Liver (tissue), 9 donors: Measurements from ENCODE around the gene KIAA1217. TPM values are rescaled to one million over a fixed set of nuclear protein-coding genes. Genes with fewer than 3 reads are reported as not detected.
A peak's percentile ranks its signal among the peaks of the same experiment; 100 is the strongest.

ENCODE experiments used
- DNase-seq: peaks from one replicate; pipeline ENCODE4 v3.0.0-alpha.2; 2017; ENCODE audit warnings: low spot score
- H3K27ac ChIP-seq, 2 donors: one replicate each; pipeline ENCODE4 v1.7.0; 2013; ENCODE audit warnings: inconsistent platforms in 2 of 2, low read length in 2 of 2, control low read depth in 1 of 2, low read depth in 1 of 2, mild to moderate bottlenecking in 1 of 2
- H3K27me3 ChIP-seq, 4 donors: one replicate each; pipeline versions ENCODE4 v1.6.1 to v1.7.0; 2013; ENCODE audit warnings: low read length in 3 of 4, inconsistent platforms in 1 of 4, mild to moderate bottlenecking in 1 of 4, moderate library complexity in 1 of 4; ENCODE audit not compliant: control insufficient read depth in 4 of 4, insufficient read depth in 4 of 4
- H3K36me3 ChIP-seq, 4 donors: one replicate each; pipeline versions ENCODE4 v1.6.1 to v1.7.0; 2013; ENCODE audit warnings: low read length in 3 of 4, mild to moderate bottlenecking in 3 of 4, low read depth in 1 of 4, moderate library complexity in 1 of 4; ENCODE audit not compliant: control insufficient read depth in 4 of 4, insufficient read depth in 3 of 4
- H3K4me1 ChIP-seq, 4 donors: one replicate each; pipeline versions ENCODE4 v1.6.1 to v1.7.0; 2013; ENCODE audit warnings: low read length in 3 of 4, mild to moderate bottlenecking in 3 of 4, moderate library complexity in 1 of 4; ENCODE audit not compliant: control insufficient read depth in 4 of 4, insufficient read depth in 4 of 4
- H3K4me3 ChIP-seq, 3 donors: one replicate each; pipeline versions ENCODE4 v1.6.1 to v1.7.0; 2013; ENCODE audit warnings: low read length in 3 of 3, control low read depth in 1 of 3, low read depth in 1 of 3, mild to moderate bottlenecking in 1 of 3
- H3K9ac ChIP-seq, 2 donors: one replicate each; pipeline ENCODE4 v1.7.0; 2013; ENCODE audit warnings: low read length in 2 of 2, mild to moderate bottlenecking in 2 of 2, moderate library complexity in 2 of 2, control low read depth in 1 of 2, low read depth in 1 of 2
- H3K9me3 ChIP-seq, 4 donors: one replicate each; pipeline versions ENCODE4 v1.6.1 to v1.7.0; 2013; ENCODE audit warnings: low read length in 3 of 4; ENCODE audit not compliant: control insufficient read depth in 4 of 4
- FOXA2 ChIP-seq: IDR thresholded peaks from 2 replicates; pipeline ENCODE4 v1.6.1; 2016; ENCODE audit warnings: antibody characterized with exemption
- HNF4A ChIP-seq, 2 donors: conservative IDR thresholded peaks; 2 replicates each; pipeline ENCODE4 v1.6.1; 2016; ENCODE audit warnings: antibody characterized with exemption in 2 of 2, mild to moderate bottlenecking in 2 of 2
- NR2F2 ChIP-seq: IDR thresholded peaks from 2 replicates; pipeline ENCODE4 v1.6.1; 2016; ENCODE audit warnings: antibody characterized with exemption
- RAD21 ChIP-seq, 2 donors: IDR thresholded peaks; 2 replicates each; pipeline ENCODE4 v1.6.1; 2016; ENCODE audit warnings: antibody characterized with exemption in 2 of 2, mild to moderate bottlenecking in 2 of 2
- RXRA ChIP-seq, 2 donors: IDR thresholded peaks; 2 replicates each; pipeline ENCODE4 v1.6.1; 2017 to 2018; ENCODE audit warnings: antibody characterized with exemption in 2 of 2, mild to moderate bottlenecking in 1 of 2
- SP1 ChIP-seq: IDR thresholded peaks from 2 replicates; pipeline ENCODE4 v1.6.1; 2018; ENCODE audit warnings: antibody characterized with exemption, mild to moderate bottlenecking
- WGBS: extraction: QIAGEN DNeasy Blood & Tissue Kit; methylation state at CpG from one replicate; pipeline ENCODE4 v1.1.7; 2013; 5-methylcytosine and 5-hydroxymethylcytosine counted together
- polyA plus RNA-seq, 2 donors: library from polyadenylated mRNA; stranded (reverse) in 1 of 2; unstranded in 1 of 2; fragments of 200-250 nt in 1 of 2; fragments of >200 nt in 1 of 2; fragmentation: Nextera tagmentation in 1 of 2; extraction: Ambion mirVana in 1 of 2; gene quantifications; one replicate each; pipeline versions ENCODE4 v1.2.1 to v1.2.3, GENCODE V29; 2013 to 2015
- total RNA-seq, 2 donors: library from RNA; depleted of rRNA; stranded (reverse); fragments of >200 nt; gene quantifications; one replicate each; pipeline ENCODE4 v1.2.3, GENCODE V29; 2014
- TF ChIP-seq, protein P1 (sequence below): IDR thresholded peaks from 2 replicates; pipeline ENCODE4 v1.6.1; 2016; ENCODE audit warnings: antibody characterized with exemption
- TF ChIP-seq, protein P2 (sequence below): IDR thresholded peaks from 2 replicates; pipeline ENCODE4 v1.6.1; 2016; ENCODE audit warnings: antibody characterized with exemption, mild to moderate bottlenecking
- TF ChIP-seq, protein P3 (sequence below): fragments of 150-350 bp; IDR thresholded peaks from 2 replicates; pipeline ENCODE4 v1.5.1; 2017; ENCODE audit warnings: improper control_type of control experiment, low read depth, low read length; ENCODE audit not compliant: missing input control
- donor health status: healthy.
- donor health status: healthy.
- donor health status: healthy.
- donor health status: healthy.
- donor health status: healthy.

KIAA1217 gene
- total and polyA plus RNA-seq, 4 donors = 4.5 to 12.8 (median 6.8) TPM

DNA sequence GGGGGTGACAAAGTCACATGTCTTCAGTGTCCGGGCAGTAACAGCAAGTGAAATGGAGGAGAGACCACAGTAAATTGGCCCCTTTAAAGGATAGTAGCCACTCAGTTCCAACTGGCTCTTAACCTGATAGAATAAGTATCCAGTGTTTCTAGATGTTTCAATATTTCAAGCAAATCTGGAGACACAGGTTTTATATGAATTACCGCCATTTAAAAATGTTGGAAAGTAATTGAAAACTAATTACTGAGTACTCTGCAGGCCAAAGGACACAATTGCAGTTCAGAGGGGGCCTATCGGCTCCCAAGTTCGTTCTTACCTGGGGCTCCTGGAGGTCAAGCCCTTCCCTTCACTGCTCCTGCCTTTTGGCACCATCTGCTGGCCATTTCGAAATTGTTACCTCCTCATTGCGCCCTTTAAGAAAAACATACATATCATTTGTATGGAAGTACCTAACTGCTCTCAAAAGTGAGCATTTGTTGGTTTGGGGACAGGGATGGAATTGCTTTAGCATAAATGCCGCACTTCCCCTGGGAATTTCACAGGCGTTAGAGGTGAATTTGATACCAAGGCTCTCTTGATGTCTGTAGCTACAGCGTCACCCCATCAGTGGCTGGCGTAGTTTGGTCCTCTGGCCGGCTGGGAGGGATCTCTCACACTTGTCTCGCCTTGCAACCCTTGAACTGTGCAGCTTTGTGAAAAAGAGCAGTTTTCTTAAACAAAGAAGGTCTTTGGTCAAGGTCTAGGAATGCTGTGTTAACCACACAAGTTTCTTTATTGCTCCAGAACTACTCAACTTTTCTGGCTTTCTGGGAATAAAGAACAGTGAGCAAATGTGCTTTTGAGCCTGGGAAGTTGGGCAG, 294.8 kb downstream of the KIAA1217 start:
- no peak overlapping the region for H3K9ac ChIP-seq
- H3K4me1 ChIP-seq = no peaks in the 10 kb centered on the region
- DNase-seq = peak; percentile 47
- 64% methylated on average over 12 of the region's 12 CpGs for WGBS
- no peaks in the 10 kb centered on the region for H3K9me3 ChIP-seq
- H3K27me3 ChIP-seq = no peaks in the 10 kb centered on the region
- peak; percentile 21 for TF ChIP-seq NR2F2
- TF ChIP-seq RAD21 (IDR thresholded peaks at IDR 0.05) = peak; percentile 92 to 93
- peak in 1 of 2 donors; percentile 9 for TF ChIP-seq HNF4A (conservative IDR thresholded peaks at IDR 0.05)
- TF ChIP-seq RXRA (IDR thresholded peaks at IDR 0.05) = peak in 1 of 2 donors; percentile 52
- no peak for TF ChIP-seq FOXA2
- TF ChIP-seq SP1 = no peak
- TF ChIP-seq, protein P1, sequence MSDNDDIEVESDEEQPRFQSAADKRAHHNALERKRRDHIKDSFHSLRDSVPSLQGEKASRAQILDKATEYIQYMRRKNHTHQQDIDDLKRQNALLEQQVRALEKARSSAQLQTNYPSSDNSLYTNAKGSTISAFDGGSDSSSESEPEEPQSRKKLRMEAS = no peak
- TF ChIP-seq, protein P2, sequence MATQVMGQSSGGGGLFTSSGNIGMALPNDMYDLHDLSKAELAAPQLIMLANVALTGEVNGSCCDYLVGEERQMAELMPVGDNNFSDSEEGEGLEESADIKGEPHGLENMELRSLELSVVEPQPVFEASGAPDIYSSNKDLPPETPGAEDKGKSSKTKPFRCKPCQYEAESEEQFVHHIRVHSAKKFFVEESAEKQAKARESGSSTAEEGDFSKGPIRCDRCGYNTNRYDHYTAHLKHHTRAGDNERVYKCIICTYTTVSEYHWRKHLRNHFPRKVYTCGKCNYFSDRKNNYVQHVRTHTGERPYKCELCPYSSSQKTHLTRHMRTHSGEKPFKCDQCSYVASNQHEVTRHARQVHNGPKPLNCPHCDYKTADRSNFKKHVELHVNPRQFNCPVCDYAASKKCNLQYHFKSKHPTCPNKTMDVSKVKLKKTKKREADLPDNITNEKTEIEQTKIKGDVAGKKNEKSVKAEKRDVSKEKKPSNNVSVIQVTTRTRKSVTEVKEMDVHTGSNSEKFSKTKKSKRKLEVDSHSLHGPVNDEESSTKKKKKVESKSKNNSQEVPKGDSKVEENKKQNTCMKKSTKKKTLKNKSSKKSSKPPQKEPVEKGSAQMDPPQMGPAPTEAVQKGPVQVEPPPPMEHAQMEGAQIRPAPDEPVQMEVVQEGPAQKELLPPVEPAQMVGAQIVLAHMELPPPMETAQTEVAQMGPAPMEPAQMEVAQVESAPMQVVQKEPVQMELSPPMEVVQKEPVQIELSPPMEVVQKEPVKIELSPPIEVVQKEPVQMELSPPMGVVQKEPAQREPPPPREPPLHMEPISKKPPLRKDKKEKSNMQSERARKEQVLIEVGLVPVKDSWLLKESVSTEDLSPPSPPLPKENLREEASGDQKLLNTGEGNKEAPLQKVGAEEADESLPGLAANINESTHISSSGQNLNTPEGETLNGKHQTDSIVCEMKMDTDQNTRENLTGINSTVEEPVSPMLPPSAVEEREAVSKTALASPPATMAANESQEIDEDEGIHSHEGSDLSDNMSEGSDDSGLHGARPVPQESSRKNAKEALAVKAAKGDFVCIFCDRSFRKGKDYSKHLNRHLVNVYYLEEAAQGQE = no peak
- TF ChIP-seq, protein P3, sequence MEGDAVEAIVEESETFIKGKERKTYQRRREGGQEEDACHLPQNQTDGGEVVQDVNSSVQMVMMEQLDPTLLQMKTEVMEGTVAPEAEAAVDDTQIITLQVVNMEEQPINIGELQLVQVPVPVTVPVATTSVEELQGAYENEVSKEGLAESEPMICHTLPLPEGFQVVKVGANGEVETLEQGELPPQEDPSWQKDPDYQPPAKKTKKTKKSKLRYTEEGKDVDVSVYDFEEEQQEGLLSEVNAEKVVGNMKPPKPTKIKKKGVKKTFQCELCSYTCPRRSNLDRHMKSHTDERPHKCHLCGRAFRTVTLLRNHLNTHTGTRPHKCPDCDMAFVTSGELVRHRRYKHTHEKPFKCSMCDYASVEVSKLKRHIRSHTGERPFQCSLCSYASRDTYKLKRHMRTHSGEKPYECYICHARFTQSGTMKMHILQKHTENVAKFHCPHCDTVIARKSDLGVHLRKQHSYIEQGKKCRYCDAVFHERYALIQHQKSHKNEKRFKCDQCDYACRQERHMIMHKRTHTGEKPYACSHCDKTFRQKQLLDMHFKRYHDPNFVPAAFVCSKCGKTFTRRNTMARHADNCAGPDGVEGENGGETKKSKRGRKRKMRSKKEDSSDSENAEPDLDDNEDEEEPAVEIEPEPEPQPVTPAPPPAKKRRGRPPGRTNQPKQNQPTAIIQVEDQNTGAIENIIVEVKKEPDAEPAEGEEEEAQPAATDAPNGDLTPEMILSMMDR = peak; percentile 71
- H3K36me3 ChIP-seq = peaks cover 0 to 43% (median 31%) of the 10 kb centered on the region in 4 donors
- no peak overlapping the region for H3K4me3 ChIP-seq
- H3K27ac ChIP-seq = no peak overlapping the region

DNA sequence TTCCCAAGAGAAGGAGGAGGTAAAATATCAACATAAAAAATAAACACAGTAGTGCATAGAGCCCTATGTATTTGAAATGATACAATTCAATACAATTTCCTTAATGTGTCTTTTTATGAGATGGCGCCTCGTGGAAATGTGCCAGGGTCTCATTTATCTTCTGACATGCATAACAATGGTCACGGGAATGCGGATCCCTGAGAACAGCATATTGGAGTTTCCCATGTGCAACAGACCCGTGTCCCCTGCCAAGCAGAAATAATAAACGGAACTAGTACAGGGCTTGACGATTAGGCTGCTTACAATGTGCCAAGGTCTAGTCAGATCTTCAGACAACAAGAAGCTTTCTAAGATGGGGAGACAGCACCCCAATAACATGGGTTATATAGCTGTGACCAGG, 296.8 kb downstream of the KIAA1217 start:
- Histone ChIP-seq H3K36me3 (peaks cover 0 to 45% (median 35%) of the 10 kb centered on the region in 4 donors), H3K27ac (no peak overlapping the region)

More for the DNA sequence above, 296.8 kb downstream of the KIAA1217 start:
- no peaks in the 10 kb centered on the region for H3K9me3 ChIP-seq
- H3K4me3 ChIP-seq = no peak overlapping the region
- H3K9ac ChIP-seq = no peak overlapping the region
- WGBS = 80% methylated on average over 7 of the region's 7 CpGs
- DNase-seq = no peak
- TF ChIP-seq HNF4A (conservative IDR thresholded peaks at IDR 0.05) (no peak), NR2F2 (peak; percentile 23)
- TF ChIP-seq, protein P2 = no peak
- no peaks in the 10 kb centered on the region for H3K27me3 ChIP-seq
- no peaks in the 10 kb centered on the region for H3K4me1 ChIP-seq
